RPMI7951 (cell line): ENCODE data around the gene BCL6. TPM values are rescaled to one million over a fixed set of nuclear protein-coding genes. Genes with fewer than 3 reads are reported as not detected.

Experiments
- DNase-seq: peaks from one replicate; pipeline ENCODE4 v3.0.0-alpha.2; 2012; ENCODE audit warnings: low read depth
- total RNA-seq: library from RNA; depleted of rRNA; stranded (reverse); fragments of >200 nt; shearing (Covaris generic); gene quantifications from 2 replicates; pipeline ENCODE4 v1.2.3, GENCODE V29; 2014; rRNA removed

The BCL6 gene
- total RNA-seq, 1 experiment from 2014 or later = 10.1 TPM

DNA sequence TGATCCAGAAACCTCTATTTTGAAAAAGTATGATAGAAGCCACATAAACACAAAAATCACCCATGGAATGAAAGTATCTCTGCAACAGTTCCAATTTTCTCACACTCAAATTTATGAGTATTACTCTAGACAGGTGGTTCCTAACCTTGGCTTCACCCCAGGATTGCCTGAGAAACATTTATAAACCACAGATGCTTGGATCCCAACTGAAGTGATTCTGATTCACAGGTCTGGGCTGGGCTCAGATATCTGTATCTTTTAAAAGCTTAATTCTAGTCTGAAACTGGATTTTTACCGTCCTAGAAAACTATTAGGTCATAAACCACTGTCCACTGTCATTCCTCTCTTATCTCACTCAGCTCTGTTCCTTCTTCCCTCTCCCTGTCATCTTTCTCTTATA, 67.7 kb downstream of the BCL6 start:
- DNase-seq = no peak

DNA sequence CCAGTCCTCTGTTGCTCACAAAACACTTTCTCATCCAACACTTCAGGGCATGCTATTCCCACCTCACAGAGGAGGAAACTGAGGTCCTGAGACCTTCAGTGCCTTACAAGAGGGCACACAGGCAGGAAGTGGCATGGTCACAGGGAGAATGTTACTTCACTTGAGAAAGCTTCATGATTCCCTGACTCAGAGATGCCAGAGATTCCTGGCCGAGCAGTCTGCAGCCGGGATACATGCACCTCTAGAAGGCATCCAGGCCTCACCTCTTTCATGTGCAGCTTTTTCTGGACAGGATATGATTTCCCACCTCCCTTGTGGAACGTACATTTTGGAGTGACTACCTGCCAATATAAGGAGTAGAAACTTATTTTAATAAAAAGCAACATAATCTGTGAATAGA, 72.3 kb downstream of the BCL6 start:
- DNase-seq = no peak

Other genes starting within 250 kb of the BCL6 start
- gene SST, start 75.1 kb downstream of the BCL6 start, total RNA-seq = not detected in 2 replicates
- gene RTP2, start 42.9 kb downstream of the BCL6 start, total RNA-seq = not detected in 2 replicates